ENCODE measurements around the gene MTMR1.

MTMR1 gene

DNA sequence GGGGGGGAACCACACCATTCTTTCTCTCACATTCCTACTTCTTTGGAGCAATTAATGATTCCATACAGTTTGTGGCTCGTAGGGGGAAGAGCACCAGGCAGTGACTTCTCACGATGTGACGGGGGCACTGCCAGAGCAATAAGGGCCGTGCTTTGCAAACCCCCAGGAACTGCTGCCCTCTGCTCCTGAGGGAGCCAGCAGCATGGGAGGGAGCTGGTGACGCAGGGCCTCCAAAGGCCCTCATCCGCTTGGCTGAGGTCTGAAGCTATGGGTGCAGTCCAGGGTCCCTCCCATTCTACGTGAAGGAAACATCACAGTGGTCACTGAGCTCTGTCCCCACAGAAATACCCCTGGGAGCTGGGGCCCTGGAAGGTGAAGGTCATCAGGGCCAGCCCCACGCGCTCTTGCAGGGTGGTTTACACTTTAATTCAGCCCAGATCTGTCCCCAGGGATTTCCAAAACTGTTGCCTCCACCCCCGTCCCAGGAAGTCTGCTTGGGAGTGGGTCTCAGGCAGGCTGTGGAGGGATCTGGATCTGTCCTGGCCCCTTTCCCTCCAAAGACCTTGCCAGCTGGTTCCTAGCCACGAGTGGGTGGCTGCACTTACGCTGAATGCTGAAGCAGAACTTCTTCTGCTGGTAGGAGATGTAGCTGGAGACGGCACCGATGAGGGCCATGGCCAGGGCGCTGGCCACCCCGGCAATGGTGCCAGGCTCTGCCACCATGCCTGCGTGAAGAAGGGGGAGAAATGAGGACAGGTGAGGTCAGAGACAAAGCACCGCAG lies 82.6 kb downstream of the MTMR1 start:
- TF ChIP-seq, protein P1, sequence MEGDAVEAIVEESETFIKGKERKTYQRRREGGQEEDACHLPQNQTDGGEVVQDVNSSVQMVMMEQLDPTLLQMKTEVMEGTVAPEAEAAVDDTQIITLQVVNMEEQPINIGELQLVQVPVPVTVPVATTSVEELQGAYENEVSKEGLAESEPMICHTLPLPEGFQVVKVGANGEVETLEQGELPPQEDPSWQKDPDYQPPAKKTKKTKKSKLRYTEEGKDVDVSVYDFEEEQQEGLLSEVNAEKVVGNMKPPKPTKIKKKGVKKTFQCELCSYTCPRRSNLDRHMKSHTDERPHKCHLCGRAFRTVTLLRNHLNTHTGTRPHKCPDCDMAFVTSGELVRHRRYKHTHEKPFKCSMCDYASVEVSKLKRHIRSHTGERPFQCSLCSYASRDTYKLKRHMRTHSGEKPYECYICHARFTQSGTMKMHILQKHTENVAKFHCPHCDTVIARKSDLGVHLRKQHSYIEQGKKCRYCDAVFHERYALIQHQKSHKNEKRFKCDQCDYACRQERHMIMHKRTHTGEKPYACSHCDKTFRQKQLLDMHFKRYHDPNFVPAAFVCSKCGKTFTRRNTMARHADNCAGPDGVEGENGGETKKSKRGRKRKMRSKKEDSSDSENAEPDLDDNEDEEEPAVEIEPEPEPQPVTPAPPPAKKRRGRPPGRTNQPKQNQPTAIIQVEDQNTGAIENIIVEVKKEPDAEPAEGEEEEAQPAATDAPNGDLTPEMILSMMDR (IDR thresholded peaks at IDR 0.05), result no peak
- peaks cover 30% of the 10 kb centered on the region for H3K36me3 Mint-ChIP-seq (ENCODE audit: low read depth)
- DNase-seq, result no peak
- peaks cover 52% of the 10 kb centered on the region for H3K9me3 Mint-ChIP-seq
- peaks cover 21% of the 10 kb centered on the region for H3K4me1 Mint-ChIP-seq
- no peak overlapping the region for H3K27ac Mint-ChIP-seq
- peaks cover 9% of the 10 kb centered on the region for H3K27me3 Mint-ChIP-seq (ENCODE audit: low read depth, poor library complexity)
- no peak overlapping the region for H3K4me3 Mint-ChIP-seq

DNA sequence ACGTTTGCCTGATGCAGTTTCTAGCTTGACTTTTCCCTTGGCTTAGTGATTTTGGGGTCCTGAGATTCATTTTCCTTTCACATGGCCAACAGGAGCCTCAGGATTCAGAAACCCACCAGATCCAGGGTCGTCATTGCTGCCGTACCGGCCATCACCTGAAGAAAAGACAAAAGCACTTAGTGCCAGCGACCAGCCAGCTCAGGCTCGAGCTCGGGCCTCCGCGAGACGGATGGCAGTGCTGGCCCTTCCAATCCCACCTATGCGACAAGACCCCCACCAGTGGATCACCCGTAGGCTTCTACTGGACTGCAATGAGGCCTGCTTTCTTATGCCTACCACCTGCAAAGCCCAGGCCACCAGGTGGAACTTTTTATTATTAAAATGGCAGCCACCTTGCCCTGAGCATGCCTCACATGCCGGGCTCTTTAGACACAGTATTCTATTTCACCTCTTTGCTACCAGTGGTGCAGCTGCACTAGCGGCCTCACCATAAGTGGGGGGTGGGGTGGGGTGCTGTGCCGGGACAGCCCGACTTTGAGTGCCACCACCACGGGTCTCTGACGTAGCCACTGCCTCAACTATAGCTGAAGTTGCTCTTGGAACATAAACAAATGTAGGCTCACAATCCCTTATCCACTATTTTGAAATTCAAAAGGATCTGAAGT lies 84.3 kb downstream of the MTMR1 start:
- Mint-ChIP-seq H3K4me1 (peaks cover 21% of the 10 kb centered on the region), H3K4me3 (no peak overlapping the region), H3K9me3 (peaks cover 55% of the 10 kb centered on the region), H3K36me3 (ENCODE audit: low read depth) (peaks cover 30% of the 10 kb centered on the region), H3K27me3 (ENCODE audit: low read depth, poor library complexity) (peaks cover 7% of the 10 kb centered on the region), H3K27ac (no peak overlapping the region)
- TF ChIP-seq, protein P1 (IDR thresholded peaks at IDR 0.05), result no peak
- no peak for DNase-seq

DNA sequence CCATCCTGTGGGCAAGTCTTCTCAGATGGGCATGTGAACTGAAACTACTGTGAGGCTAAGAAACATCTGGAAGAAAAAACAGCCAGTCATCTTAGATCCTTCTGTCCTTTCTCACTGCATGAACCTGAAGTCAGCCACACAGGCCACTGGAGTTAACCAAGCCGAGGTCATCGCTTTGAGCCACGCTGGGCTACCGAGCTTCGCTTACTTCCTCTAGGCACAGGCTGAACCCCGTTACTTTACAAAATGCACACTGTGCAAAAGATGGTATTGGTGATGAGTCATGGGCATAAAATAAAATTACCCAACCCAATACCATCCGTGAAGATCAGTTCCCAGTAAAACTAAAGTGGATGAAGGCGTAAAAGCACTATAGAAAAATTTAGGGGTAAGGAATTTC lies 86.2 kb downstream of the MTMR1 start:
- H3K27ac Mint-ChIP-seq, result peak overlapping the region; percentile 69
- TF ChIP-seq, protein P1 (IDR thresholded peaks at IDR 0.05), result no peak
- no peak overlapping the region for H3K4me3 Mint-ChIP-seq
- peaks cover 49% of the 10 kb centered on the region for H3K9me3 Mint-ChIP-seq
- H3K4me1 Mint-ChIP-seq, result peaks cover 29% of the 10 kb centered on the region
- peaks cover 6% of the 10 kb centered on the region for H3K27me3 Mint-ChIP-seq (ENCODE audit: low read depth, poor library complexity)
- no peak for DNase-seq
- H3K36me3 Mint-ChIP-seq (ENCODE audit: low read depth), result peaks cover 28% of the 10 kb centered on the region

DNA sequence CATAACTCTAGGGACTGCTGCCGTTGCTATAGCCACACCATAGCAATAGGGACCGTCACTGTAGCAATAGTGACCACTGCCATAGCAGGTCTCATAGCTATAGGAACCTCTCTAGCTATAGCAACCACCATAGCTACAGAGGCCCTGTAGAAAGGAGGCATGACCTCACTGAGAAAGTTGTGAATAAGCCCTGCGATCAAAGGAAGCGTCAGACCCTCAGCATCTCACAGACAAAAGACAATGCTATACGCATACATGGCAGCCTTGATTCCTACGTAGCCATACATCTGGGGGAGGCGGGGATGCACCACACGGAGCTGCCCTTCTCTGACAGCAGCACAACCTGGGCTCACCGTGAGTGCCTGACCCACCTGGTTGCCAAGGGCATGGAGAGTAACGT lies 88.5 kb downstream of the MTMR1 start:
- TF ChIP-seq, protein P1 (IDR thresholded peaks at IDR 0.05), result no peak
- Mint-ChIP-seq H3K27me3 (ENCODE audit: low read depth, poor library complexity) (peaks cover 4% of the 10 kb centered on the region), H3K4me3 (no peak overlapping the region), H3K4me1 (peaks cover 34% of the 10 kb centered on the region), H3K9me3 (peaks cover 49% of the 10 kb centered on the region), H3K27ac (no peak overlapping the region), H3K36me3 (ENCODE audit: low read depth) (peaks cover 11% of the 10 kb centered on the region)
- DNase-seq, result no peak

DNA sequence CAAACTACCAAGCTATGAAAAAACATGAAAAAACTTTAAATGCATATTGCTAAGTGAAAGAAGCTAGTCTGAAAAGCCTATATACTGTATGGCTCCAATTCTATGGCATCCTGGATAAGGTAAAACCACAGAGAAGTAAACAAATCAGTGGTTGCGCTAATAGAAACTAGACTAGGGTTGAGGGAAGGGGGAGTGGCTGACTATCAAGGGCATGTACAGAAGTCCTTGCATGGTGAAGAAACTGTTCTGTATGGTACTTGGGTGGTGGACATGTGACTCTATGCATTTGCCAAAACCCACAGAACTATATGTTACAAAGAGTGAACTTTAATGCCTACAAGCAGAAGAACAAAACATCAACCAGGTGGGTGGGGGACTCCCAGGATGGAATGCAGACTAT lies 96.8 kb downstream of the MTMR1 start:
- Mint-ChIP-seq H3K4me1 (no peaks in the 10 kb centered on the region), H3K4me3 (no peak overlapping the region), H3K36me3 (ENCODE audit: low read depth) (peaks cover 84% of the 10 kb centered on the region), H3K27ac (no peak overlapping the region), H3K27me3 (ENCODE audit: low read depth, poor library complexity) (no peaks in the 10 kb centered on the region), H3K9me3 (peaks cover 57% of the 10 kb centered on the region)
- TF ChIP-seq, protein P1 (IDR thresholded peaks at IDR 0.05), result no peak
- DNase-seq, result no peak

All from nephron progenitor cell (in vitro differentiated cells).